NCI-H69 (cell line): ENCODE results near the gene CYBC1.
"Not testable (repeated sequence)": the region's sequence is repeated elsewhere in the genome, so short reads cannot be mapped to it uniquely, and the experiment has no call there.

ENCODE experiments used
- DNase-seq: peaks from one replicate; lab custom pipeline; 2025; lab: John Stamatoyannopoulos, UW

The CYBC1 gene

DNA sequence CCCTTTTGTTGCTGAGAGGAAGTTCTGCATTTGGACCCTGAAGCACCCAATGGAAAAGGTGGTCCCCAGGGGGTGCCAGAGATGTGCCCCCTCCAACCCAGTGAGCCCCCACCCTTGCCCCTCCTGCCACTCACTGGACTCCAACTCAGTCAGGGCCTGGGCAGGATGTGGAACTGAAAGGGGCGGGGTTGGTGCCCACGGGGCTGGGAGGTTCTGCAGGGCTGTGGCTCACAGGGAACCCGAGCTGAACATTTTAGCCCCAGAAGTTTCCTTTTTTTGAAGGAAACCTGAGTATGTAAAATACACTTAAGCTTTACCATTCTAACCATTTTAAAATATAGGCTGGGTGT lies 16.4 kb downstream of the CYBC1 start:
- DNase-seq = no peak

DNA sequence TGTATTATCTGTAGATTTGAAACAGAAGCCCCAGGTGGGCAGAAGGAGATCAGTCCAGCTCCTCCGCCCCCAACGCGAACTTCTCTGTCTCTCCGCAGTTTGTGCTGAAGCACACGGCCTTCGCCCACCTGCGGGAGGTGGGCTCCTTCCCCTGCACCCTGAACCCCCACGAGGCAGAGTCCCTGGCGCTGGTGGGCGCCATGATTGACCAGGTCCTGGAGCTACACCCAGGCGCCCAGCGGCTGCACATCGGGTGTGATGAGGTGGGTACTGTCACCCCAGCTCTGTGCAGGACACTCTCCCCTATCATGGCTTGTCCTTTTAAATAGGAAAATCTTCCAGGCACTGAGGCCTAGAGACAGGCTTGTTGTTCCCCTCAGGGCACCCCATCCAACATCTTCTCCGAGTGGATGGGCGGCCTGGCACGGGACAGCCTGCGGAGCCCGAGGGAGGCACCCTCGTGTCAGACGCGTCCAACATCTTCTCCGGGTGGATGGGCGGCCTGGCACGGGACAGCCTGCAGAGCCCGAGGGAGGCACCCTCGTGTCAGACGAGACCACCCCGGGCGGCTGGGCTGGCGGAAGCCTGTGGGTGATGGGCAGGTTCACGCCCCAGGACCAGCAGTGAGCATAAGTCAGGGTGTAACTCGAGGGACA lies 16.9 kb downstream of the CYBC1 start:
- DNase-seq = no peak

DNA sequence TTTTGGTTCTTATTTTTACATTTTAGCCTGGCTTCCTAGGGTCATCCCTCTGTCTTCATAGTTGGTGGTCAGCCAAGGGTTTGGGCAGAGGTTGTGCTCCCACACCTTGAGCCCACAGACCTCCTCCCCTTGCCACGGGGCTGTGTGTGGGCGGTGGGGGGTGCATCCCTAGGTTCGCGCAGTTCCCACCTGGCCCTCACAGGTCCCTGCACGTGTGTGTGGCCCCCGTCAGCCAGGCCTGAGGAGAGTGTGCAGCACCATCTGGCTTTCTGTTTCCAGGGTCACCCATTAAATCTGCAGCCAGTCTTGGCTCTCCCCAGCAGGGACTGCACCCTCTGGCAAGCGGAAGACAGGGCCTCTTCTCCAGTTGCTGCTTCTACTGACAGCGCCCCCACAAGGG lies 18.5 kb downstream of the CYBC1 start:
- no peak for DNase-seq

- DNase-seq = no peak
Observed at GRCh38 chr17:82429824-82430223, 20.7 kb downstream of the CYBC1 start.

DNA sequence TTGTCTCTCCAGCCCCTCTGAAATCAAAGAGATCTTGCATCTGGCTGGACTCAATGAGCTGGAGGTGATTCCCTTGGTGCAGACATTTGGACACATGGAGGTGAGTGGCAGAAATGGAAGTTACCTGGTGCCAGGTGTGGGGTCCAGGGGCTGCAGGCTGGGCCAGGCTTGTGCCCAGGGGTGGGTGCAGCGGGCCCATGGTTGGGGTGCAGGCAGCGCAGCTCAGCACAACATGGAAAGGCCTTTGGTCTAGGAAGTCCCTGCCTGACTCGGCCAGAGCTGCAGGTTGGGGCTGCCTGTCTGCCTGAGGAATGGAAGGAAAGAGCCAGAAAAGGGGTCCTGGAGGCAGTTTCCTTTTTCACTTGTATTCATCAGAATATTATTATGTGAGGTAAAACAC lies 22.0 kb downstream of the CYBC1 start:
- no peak for DNase-seq

DNA sequence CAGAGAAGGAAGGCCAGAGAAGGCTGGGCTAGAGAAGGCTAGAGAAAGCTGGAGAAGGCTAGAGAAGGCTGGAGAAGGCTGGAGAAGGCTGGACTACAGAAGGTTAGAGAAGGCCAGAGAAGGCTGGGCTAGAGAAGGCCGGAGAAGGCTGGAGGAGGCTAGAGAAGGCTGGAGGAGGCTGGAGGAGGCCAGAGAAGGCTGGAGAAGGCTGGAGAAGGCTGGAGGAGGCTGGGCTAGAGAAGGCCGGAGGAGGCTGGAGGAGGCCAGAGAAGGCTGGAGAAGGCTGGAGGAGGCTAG lies 25.7 kb downstream of the CYBC1 start:
- DNase-seq = no peak

DNA sequence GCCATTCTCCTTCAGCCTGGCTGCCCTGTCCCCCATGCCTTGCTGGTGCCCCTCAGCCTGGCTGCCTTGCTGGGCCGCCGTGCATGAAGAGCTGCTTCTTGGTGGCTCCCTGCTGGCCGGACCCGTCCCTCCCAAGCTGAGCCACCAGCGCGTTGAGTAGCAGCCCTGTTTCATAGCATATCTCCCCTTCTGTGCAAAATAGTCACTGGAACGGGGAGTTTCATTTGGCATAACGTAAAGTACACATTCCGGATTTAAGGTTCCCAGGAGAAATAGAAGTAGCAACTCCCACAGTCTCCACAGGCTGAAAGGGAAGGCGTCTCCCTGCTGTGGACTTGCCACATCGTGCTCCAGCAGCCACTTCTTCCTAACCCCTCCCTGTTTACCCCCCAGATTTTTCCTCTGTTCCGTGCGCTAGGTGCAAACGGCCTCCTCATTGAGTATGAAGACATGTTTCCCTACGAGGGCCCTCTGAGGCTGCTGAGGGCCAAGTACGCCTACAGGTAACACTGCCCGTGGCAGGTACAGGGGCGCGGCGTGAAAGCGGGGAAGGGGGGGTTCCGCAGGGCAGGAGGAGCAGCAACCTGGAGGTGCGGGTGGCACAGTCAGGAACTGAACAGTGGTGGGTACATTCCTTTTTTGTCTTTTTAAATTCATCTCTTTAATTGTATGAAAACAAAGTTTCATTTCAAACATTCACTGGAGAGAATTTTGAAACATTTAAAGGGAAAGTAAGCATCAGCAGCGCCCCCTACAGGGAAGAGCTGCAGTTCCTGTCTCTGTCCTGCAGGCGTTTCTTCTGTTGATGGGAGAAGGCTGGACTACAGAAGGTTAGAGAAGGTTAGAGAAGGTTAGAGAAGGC lies 26.3 kb downstream of the CYBC1 start:
- DNase-seq = peak; percentile 68

GRCh38 chr17:82419540-82419939 lies 31.0 kb downstream of the CYBC1 start:
- DNase-seq = no peak

GRCh38 chr17:82418001-82418986 lies 32.3 kb downstream of the CYBC1 start, which contains the start of the genes HEXD and OGFOD3:
TSS of gene HEXD (plus strand) at chr17:82418347. CDS start at chr17:82419800, 1,453 bp downstream.
TSS of gene OGFOD3 (minus strand) at chr17:82418586. CDS start at chr17:82418485, 101 bp downstream.
- peak; percentile 96 for DNase-seq

DNA sequence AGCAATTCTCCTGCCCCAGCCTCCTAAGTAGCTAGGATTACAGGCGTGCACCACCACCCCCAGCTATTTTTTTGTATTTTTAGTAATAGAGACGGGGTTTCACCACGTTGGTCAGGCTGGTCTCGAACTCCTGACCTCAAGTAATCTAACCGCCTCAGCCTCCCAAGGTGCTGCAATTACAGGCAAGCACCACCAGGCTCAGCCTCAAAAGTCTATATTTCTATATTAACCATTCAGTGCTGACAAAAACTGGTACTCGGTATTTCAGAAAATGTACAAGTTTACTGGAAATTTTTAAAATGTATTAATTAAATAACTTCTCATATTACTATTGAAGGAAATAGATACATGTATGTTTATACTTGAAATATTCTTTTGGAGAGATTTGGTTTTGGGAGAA lies 33.8 kb downstream of the CYBC1 start:
- DNase-seq = peak; percentile 46

DNA sequence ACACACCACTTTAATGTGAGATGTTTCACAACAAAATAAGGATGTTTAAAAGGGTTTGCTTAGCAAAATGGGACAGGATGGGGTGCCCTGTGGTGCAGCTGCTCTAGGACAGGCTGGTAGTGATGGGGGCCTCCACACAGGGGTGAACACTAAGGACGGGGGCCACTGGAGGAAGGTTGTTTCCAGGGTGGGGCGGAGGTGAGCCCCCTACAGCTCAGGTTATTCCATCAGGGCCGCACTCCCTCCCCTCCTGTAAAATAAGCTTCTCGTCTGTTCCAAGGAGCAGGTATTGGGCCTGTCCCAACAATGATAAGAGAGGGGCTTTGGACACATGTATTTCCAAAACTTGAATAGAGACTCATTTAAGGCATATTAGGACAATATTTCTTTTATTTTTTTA lies 34.3 kb downstream of the CYBC1 start:
- DNase-seq = no peak

DNA sequence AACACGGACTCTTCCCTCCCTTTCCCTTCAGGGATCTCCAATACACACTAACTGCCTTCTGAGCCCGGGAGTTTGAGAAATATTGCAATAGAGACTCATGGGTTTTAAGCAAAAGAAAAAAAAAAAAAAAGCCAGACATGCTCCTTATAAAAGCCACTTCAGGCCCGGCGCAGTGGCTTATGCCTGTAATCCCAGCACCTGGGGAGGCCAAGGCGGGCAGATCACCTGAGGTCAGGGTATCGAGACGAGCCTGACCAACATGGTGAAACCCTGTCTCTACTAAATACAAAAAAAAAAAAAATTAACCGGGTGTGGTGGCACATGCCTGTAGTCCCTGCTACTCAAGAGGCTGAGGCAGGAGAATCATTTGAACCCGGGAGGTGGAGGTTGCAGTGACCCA lies 34.8 kb downstream of the CYBC1 start:
- DNase-seq = no peak

DNA sequence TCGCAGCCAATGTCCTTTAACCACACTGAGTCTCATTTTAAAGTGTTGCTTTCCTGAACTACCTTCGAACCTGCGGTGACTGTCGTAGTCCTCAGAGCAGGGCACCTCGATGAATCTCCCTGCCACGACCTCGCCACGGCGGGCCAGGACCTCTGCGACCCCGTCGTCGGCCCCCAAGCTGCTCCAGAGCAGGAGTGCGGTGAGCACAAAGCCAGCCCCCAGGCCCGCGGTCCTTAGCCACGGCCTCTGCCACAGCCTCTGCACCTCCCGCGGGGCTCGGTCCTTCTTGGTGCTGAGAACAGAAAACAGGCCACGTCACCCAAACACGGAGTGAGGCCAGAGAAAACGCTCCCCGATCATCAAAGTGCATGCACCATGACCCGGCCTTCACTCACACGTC lies 35.2 kb downstream of the CYBC1 start:
- DNase-seq = no peak

GRCh38 chr17:82414548-82415281 lies 35.8 kb downstream of the CYBC1 start:
- DNase-seq = peak; percentile 64

DNA sequence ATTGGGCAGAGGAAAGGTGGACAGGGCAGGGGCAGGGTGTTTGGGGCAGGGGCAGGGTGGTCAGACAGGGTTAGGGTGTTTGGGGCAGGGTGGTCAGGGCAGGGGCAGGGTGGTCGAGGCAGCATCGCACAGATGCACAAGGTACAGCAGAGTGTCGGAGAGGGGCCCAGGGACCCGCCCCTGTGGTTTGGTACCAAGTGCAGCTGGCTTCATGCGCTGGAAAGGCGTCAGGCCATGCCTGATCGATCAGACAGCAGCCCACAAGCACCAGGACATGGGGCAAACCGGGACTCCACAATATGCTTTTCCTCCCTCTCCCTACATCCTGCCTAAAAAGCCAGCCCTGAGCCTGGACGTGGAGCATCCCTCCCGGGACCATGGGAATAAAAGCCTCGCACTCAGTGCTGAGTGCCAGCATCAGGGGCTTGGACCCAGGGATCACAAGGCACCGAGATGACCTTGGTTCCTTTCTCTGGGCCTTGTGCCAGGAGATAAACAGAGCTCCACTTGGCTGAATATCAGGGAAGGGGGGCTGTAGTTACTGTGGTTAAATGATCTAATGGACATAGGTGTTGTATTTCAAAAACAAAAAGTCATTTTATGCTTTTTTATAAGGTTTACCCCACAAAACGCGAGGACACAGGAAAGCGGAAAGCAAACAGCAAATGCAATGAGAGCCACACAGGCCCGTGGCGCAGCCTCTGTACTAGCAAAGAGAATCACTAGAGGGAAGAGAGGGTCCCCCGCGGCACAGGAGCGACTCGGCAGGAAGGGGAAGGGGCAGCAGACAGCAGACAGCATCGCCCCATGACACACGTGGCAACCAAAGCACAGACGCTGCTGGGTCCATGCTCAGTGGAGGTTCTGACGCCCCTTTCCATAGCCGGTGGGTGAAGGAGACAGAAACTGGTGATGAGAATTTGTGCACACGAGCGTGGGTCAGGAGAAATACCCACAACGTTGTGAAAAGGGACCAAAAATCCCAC lies 37.7 kb downstream of the CYBC1 start:
- DNase-seq = peak; percentile 24

- not testable (repeated sequence) for DNase-seq
Observed at GRCh38 chr17:82412081-82412480, 38.5 kb downstream of the CYBC1 start.

- DNase-seq = no peak
Observed at GRCh38 chr17:82411396-82412053, 39.0 kb downstream of the CYBC1 start.

DNA sequence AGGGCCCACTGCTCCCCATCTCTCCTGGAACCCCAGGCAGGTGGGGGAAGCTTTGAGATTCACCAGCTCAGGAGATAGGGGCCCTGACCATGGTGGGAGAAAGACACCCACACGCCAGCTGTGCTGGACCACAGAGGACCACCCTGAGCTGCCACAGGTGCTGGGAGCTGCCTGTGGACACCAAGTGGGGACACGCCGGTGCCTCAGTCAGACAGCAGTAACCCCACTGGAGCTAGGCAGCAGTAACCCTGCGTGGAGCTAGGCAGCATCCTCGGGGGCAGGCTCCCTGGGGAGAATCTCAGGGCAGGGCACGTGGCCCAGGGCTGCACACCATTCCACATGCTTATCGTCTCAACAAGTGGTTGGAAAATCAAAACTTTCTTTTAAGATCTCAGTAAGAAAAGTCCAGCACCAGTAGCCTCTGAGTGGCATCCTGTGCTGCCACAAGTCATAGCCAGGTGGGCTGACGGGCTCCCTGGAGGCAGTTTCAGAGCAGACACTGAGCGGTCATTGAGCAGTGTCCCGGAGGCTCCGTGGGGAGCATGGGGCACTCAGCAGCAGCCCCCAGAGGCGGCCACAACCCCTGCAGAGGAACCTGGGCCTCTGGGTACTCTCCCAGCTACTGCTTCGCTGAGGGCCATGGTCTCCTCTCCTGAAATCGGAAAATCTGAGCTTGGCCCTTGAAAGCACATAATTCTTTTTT lies 40.4 kb downstream of the CYBC1 start:
- DNase-seq = no peak

DNA sequence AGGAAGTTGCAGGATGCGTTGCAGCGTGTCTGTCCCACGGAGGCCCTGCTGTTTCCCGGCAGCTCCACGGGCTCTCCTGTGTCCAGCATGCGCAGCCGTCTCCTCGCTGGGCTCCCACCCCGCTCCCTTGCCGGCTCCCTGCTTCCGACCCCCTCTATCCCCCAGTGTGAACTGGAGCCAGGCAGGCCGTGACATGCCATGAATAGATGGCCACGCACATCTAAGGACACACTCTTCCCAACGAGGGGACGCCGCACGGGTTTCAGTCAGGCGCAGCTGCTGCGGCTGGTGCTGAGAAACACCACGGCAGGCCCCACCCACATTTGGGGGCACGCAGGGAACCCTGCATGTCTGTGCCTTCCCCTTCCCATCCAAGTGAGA lies 41.6 kb downstream of the CYBC1 start:
- DNase-seq = no peak
